Esophagus (tissue), 2 donors: ENCODE data around the gene INPP5B. TPM values are rescaled to one million over a fixed set of nuclear protein-coding genes. Genes with fewer than 3 reads are reported as not detected.
A peak's percentile ranks its signal among the peaks of the same experiment; 100 is the strongest.
"Not testable (repeated sequence)": the region's sequence is repeated elsewhere in the genome, so short reads cannot be mapped to it uniquely, and the experiment has no call there.

Source experiments
- H3K27ac ChIP-seq, 2 donors: one replicate each; pipeline ENCODE4 v1.5.1; 2013; ENCODE audit warnings: low read depth in 2 of 2, mild to moderate bottlenecking in 2 of 2, inconsistent platforms in 1 of 2, low read length in 1 of 2, moderate library complexity in 1 of 2
- H3K27me3 ChIP-seq, 2 donors: one replicate each; pipeline ENCODE4 v1.6.1; 2013; ENCODE audit warnings: low read length in 2 of 2, control low read depth in 1 of 2, mild to moderate bottlenecking in 1 of 2; ENCODE audit not compliant: insufficient read depth in 2 of 2, control insufficient read depth in 1 of 2
- H3K36me3 ChIP-seq, 2 donors: one replicate each; pipeline ENCODE4 v1.6.1; 2013; ENCODE audit warnings: low read length in 1 of 2; ENCODE audit not compliant: control insufficient read depth in 2 of 2, insufficient read depth in 2 of 2
- H3K4me1 ChIP-seq, 2 donors: one replicate each; pipeline ENCODE4 v1.6.1; 2013; ENCODE audit warnings: low read length in 1 of 2; ENCODE audit not compliant: control insufficient read depth in 2 of 2, insufficient read depth in 2 of 2
- H3K4me3 ChIP-seq, 2 donors: one replicate each; pipeline ENCODE4 v1.5.1; 2013; ENCODE audit warnings: low read length in 2 of 2, mild to moderate bottlenecking in 2 of 2, low read depth in 1 of 2, moderate library complexity in 1 of 2
- H3K9me3 ChIP-seq, 2 donors: one replicate each; pipeline ENCODE4 v1.6.1; 2013; ENCODE audit warnings: mild to moderate bottlenecking in 2 of 2, low read depth in 1 of 2, low read length in 1 of 2, moderate library complexity in 1 of 2; ENCODE audit not compliant: control insufficient read depth in 2 of 2, insufficient read depth in 1 of 2
- WGBS, 2 donors: extraction: QIAGEN DNeasy Blood & Tissue Kit; methylation state at CpG; one replicate each; pipeline ENCODE4 v1.1.7; 2013; 5-methylcytosine and 5-hydroxymethylcytosine counted together
- polyA plus RNA-seq, 2 donors: library from polyadenylated mRNA; stranded (reverse); fragments of 200-250 nt; gene quantifications; one replicate each; pipeline ENCODE4 v1.2.3, GENCODE V29; 2013
- donor health status: healthy with polysubstance abuse.
- donor health status: Bipolar disorder and iron deficiency.

The INPP5B gene
- polyA plus RNA-seq, 2 donors = 4.4 to 7.4 TPM

DNA sequence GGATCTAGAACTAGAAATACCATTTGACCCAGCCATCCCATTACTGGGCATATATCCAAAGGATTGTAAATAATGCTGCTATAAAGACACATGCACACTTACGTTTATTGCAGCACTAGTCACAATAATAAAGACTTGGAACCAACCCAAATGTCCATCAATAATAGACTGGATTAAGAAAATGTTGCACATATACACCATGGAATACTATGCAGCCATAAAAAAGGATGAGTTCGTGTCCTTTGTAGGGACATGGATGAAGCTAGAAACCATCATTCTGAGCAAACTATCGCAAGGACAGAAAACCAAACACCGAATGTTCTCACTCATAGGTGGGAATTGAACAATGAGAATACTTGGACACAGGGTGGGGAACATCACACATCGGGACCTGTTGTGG is 26.8 kb upstream of the INPP5B start:
- not testable (repeated sequence) for H3K4me1 ChIP-seq, H3K9me3 ChIP-seq, H3K27ac ChIP-seq, H3K36me3 ChIP-seq, H3K27me3 ChIP-seq, H3K4me3 ChIP-seq
- WGBS, 2 donors = 93 to 94% methylated on average over 5 of the region's 5 CpGs

DNA sequence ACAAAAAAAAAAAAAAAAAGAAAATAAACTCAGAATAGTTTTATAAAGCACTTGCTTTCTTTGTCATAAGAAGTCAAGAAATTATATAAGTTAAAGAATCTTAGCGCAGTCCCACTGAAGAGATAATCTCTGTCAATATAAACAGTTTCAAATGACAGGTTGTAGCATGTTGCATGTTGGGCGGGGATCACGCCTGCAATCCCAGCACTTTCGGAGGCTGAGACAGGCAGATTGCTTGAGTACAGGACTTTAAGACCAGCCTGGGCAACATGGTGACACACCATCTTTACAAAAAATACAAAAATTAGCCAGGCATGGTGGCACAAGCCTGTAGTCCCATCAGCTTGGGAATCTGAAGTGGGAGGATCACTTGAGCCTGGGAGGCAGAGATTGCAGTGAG is 18.4 kb upstream of the INPP5B start:
- H3K27ac ChIP-seq = peak overlapping the region in 1 of 2 donors; percentile 57
- no peaks in the 10 kb centered on the region for H3K4me1 ChIP-seq
- H3K9me3 ChIP-seq = no peaks in the 10 kb centered on the region
- H3K36me3 ChIP-seq = peaks cover 3% of the 10 kb centered on the region in 2 donors
- no peaks in the 10 kb centered on the region for H3K27me3 ChIP-seq
- no peak overlapping the region for H3K4me3 ChIP-seq
- WGBS, 2 donors = 52 to 82% methylated on average over 4 of the region's 4 CpGs

DNA sequence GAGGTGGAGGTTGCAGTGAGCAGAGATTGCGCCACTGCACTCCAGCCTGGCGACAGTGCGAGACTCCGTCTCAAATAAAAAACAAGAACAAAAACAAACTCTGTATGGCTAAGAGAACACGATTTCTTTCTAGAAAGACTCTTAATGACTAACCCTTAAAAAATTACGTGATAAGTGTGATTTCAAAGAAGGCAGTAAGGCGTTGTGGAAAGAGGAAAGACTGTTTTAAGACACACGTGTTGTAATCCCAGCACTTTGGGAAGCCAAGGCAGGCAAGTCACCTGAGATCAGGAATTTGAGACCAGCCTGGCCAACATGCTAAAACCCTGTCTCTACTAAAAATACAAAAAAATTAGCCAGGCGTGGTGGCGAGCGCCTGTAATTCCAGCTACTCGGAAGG is 17.3 kb upstream of the INPP5B start:
- H3K4me3 ChIP-seq, H3K27me3 ChIP-seq, H3K9me3 ChIP-seq, H3K4me1 ChIP-seq, H3K27ac ChIP-seq, H3K36me3 ChIP-seq: not testable (repeated sequence)
- 88 to 93% methylated on average over 12 of the region's 12 CpGs for WGBS, 2 donors

DNA sequence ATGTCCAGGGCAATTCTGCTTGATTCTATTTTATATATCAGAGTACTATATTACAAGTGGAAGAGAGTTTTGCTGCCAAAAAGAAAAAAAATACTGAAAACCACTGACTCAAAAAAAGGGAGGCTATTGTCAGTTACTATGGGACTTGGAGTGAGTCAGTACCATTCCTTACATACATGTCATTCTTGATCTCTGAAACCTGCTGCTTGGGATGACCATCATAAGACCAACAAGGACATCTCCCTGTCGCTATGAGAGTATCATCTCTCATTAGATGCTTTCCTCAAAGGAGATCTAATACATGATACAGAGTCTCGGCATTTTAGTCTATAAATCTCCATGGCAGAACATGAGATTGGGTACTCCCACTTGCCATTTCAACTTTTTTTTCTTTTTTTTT is 11.8 kb upstream of the INPP5B start:
- no peak overlapping the region for H3K4me3 ChIP-seq
- 93 to 94% methylated on average over 2 of the region's 2 CpGs for WGBS, 2 donors
- no peaks in the 10 kb centered on the region for H3K27me3 ChIP-seq
- no peaks in the 10 kb centered on the region for H3K4me1 ChIP-seq
- H3K36me3 ChIP-seq = peaks cover 3 to 17% of the 10 kb centered on the region in 2 donors
- no peak overlapping the region for H3K27ac ChIP-seq
- no peaks in the 10 kb centered on the region for H3K9me3 ChIP-seq

DNA sequence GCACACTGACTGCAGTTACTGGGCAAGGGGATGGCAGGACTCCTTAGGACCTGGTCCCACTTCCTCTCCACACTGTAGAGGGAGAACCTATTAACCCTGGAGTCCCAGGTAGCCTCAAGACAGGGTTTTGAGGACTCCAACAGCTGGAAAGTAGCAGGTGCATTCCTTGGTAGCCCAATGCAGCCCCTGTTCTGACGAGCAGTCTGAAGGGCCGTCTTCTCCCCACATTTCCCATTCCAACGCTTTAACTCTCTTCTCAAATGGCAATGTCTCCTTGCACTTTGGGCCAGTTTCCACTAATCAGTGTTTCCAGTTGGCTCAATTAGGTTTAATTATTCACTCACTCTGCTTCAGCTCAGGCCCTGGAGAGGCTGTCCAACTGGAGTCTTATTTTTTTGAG is 8.8 kb upstream of the INPP5B start:
- Histone ChIP-seq H3K4me1 (peaks cover 0 to 4% of the 10 kb centered on the region in 2 donors), H3K4me3 (no peak overlapping the region), H3K27me3 (no peaks in the 10 kb centered on the region), H3K36me3 (peaks cover 0 to 17% of the 10 kb centered on the region in 2 donors), H3K27ac (no peak overlapping the region), H3K9me3 (no peaks in the 10 kb centered on the region)
- WGBS, 2 donors = 57 to 77% methylated on average over 3 of the region's 3 CpGs

DNA sequence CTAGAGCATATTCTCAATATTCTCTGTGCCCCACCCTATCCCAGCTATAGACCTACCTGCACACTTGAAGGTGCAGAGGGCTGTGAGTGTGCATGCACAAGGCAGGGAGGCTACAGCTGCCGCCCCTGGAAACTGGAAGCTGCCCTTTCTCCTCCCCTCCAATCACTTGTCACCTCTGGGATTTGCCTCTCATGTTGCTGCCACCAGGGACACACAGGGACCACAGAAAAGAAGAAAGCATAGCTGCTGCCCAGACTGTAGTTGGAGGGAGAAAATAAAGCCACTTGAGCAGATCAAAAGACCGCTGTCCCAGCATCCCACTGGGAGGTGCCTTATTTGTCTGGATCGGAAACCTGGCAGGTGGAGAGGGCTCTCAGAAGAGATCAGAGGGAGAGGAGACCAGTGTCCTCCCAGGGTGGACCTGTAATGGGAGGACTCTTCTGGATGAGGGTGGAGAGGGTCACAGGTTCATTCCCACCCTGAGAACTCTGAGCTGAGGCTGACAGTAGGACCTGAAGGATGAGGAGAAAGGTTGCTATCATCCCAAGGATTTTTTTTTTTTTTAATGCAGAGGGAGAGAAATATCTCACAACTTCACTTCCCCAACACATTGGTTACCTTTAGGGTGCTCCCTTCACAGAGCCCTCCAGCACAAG is 7.6 kb upstream of the INPP5B start:
- Histone ChIP-seq H3K27me3 (no peaks in the 10 kb centered on the region), H3K9me3 (no peaks in the 10 kb centered on the region), H3K4me3 (no peak overlapping the region), H3K4me1 (peaks cover 0 to 4% of the 10 kb centered on the region in 2 donors), H3K27ac (no peak overlapping the region), H3K36me3 (peaks cover 0 to 11% of the 10 kb centered on the region in 2 donors)
- WGBS, 2 donors = 70 to 76% methylated on average over 3 of the region's 3 CpGs

DNA sequence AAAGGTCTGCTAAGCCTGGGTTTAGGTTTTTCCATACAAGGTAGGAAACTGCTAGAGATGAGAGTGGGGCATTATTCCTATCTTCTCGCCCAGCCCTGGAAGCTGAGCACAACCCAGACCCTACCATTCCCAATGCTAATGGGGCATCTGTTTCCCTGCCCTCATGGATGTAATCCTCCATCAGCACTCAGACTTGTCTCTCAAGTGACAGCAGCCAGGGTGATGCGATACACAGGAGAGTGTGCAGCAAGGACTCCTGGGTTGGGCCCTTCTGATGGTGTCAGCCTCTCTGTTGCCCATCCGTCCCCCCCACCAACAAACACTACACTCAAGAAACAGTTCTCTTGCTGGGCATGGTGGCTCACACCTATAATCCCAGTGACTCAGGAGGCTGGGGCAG is 5.9 kb upstream of the INPP5B start:
- peaks cover 0 to 2% of the 10 kb centered on the region in 2 donors for H3K36me3 ChIP-seq
- WGBS, 2 donors = 89 to 91% methylated on average over 3 of the region's 3 CpGs
- no peak overlapping the region for H3K27ac ChIP-seq
- no peaks in the 10 kb centered on the region for H3K9me3 ChIP-seq
- peaks cover 0 to 4% of the 10 kb centered on the region in 2 donors for H3K4me1 ChIP-seq
- H3K4me3 ChIP-seq = no peak overlapping the region
- no peaks in the 10 kb centered on the region for H3K27me3 ChIP-seq

DNA sequence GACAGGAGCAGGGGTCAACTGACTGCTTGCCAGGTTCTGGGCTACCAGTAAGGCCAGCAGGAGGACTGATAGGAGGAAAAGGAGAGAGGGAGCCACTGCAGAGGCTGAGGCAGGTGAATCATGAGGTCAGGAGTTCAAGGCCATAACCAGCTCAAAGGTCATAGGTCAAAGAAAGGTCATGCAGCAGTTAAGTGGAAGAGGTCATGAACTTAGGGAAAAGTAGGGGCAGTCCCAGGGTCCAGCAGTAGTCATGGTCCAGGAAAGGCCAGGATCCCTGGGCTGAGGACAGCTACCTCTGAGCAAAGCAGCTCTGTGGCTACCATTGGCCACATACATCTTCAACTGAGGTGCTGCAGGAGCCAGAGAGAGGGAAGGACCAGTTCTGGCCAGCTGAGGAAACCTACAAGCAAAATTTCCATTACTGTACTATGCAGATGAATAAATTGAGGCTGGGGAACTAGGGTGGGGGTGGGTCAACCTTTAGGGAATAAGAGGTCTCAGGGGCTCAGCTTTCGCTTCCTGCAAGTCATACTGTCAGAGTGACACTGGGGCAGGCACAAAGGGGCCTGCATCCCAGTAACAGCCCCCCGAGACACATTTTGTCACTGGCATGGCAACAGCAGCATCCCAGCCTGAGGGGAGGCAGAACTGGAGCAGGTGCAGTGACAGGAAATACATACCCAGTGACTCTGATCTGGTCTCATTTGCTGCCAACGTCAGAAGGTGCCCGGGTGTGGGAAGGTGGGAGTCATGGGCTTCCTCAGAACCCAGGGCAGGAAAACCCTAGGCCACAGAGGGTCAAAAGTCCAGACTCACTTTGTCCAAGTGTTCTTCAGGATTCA is 5.2 kb upstream of the INPP5B start:
- H3K27ac ChIP-seq = no peak overlapping the region
- no peaks in the 10 kb centered on the region for H3K27me3 ChIP-seq
- no peak overlapping the region for H3K4me3 ChIP-seq
- 66 to 74% methylated on average over 4 of the region's 4 CpGs for WGBS, 2 donors
- H3K36me3 ChIP-seq = no peaks in the 10 kb centered on the region
- H3K9me3 ChIP-seq = no peaks in the 10 kb centered on the region
- H3K4me1 ChIP-seq = peaks cover 0 to 4% of the 10 kb centered on the region in 2 donors

DNA sequence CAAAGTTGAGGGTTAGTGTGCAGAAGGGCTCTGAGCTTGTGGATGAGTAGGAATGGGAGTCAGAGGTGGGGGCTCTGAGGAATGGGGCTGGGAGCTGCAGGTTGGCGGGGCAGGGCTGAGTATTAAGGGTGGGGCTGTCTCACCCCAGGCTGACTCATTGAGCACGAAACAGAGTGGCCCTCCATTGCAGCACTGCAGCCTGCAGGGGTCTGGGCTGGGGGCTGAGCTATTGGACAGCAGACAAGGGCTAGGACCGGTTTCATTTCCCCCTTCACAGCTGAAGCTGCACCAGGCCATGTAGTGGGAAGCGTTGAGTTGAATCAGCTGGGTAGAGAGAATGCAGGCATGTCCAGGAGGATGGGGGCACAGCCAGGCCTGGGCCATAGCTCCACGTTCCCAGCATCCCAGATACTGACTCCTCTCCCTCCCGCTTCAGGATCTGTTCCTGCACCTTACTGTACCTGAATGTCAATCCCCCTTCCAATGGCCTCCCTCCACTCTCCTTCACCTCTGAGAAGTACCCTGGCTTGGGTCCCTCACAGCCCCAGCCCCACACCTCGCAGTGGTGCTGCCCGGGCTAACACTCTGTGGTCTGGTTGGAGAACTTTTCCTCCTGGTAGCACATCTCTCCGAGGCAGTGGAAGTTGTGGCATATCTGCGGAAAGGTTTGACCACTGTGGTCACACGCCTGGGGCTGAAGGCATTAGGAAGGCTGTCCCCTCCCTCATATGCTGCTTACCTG is 4.4 kb upstream of the INPP5B start:
- H3K27ac ChIP-seq = no peak overlapping the region
- H3K27me3 ChIP-seq = no peaks in the 10 kb centered on the region
- no peak overlapping the region for H3K4me3 ChIP-seq
- no peaks in the 10 kb centered on the region for H3K9me3 ChIP-seq
- H3K4me1 ChIP-seq = peaks cover 0 to 4% of the 10 kb centered on the region in 2 donors
- 81 to 86% methylated on average over 11 of the region's 11 CpGs for WGBS, 2 donors
- H3K36me3 ChIP-seq = no peaks in the 10 kb centered on the region
